ENCODE data around the gene ANKRD18B.
"Not testable (repeated sequence)": the region's sequence is repeated elsewhere in the genome, so short reads cannot be mapped to it uniquely, and the experiment has no call there.

Gene ANKRD18B

DNA sequence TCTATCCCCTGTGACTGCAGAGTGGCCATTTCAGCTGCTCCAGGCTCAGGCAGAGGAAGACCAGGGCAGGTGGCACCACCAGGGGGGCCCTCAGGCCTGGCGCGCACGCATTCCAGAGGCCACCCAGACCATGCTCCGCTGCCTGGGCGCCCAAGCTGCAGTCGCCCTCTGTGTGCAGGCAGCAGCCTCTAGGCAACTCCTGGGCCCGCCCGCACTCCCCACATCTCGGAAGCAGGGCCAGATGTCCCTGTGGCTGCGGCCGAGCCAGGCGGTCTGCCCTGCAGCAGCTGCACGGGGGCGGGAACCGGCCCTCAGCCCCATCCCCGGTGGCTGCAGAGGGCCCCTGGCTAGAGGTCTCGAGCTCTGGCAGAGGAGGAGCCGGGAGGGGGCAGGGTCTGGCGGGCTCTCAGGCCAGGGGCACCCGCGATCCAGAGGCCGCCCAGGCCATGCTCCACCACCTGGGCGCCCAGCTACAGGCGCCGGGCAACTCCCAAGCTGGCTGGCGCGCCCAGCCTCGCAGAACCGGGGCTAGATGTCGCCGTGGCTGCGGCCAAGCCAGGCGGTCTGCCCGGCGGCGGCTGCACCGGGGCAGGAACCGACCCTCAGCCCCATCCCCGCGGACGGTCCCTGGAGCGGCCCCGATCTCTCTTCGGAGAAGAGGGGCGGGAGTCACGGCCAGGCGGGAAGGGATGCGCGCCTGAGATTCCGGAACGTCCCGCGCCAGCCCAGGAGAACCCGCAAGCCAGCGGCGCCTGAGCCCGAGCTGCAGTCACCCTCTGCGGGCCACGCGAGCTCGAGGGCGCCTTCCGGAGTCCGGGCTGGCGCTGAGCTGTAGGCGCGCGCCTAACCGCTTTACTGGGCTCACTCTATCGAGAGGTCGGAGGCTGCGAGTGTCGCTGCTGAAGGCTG lies at the start of gene ANKRD18B:
Gene ANKRD18B, plus strand, starts transcription at position 855 of the 909 bp plus-strand sequence. CDS start 239 bp downstream, outside the sequence.
- not testable (repeated sequence) for H3F3A ChIP-seq (ENCODE audit: insufficient read depth, low read length); H3K27me3 ChIP-seq (replicated peaks; ENCODE audit: insufficient read depth, low read length); H4K20me1 ChIP-seq (ENCODE audit: insufficient read depth, low read length); H3K9me3 ChIP-seq (replicated peaks; ENCODE audit: insufficient read depth, low read length); H3K9me2 ChIP-seq (replicated peaks; ENCODE audit: insufficient read depth, low read length); H3K36me3 ChIP-seq (replicated peaks; ENCODE audit: insufficient read depth, low read length); H3K4me1 ChIP-seq (ENCODE audit: low read length); H3K79me2 ChIP-seq (ENCODE audit: low read length)
- H3K9ac ChIP-seq (ENCODE audit: low read length), result peak within 1 kb of the TSS; percentile 70
- peak within 1 kb of the TSS; percentile 72 for H3K4me3 ChIP-seq (ENCODE audit: low read length)
- TF ChIP-seq, protein P1, sequence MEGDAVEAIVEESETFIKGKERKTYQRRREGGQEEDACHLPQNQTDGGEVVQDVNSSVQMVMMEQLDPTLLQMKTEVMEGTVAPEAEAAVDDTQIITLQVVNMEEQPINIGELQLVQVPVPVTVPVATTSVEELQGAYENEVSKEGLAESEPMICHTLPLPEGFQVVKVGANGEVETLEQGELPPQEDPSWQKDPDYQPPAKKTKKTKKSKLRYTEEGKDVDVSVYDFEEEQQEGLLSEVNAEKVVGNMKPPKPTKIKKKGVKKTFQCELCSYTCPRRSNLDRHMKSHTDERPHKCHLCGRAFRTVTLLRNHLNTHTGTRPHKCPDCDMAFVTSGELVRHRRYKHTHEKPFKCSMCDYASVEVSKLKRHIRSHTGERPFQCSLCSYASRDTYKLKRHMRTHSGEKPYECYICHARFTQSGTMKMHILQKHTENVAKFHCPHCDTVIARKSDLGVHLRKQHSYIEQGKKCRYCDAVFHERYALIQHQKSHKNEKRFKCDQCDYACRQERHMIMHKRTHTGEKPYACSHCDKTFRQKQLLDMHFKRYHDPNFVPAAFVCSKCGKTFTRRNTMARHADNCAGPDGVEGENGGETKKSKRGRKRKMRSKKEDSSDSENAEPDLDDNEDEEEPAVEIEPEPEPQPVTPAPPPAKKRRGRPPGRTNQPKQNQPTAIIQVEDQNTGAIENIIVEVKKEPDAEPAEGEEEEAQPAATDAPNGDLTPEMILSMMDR (IDR thresholded peaks at IDR 0.05; ENCODE audit: low read length), result peak; percentile 56
- peak within 1 kb of the TSS; percentile 79 for H3K4me2 ChIP-seq (ENCODE audit: low read depth, low read length)
- H2AFZ ChIP-seq (ENCODE audit: low read length), result peak within 1 kb of the TSS; percentile 91
- DNase-seq, result peak; percentile 91
- H3K27ac ChIP-seq (ENCODE audit: low read length), result peak within 1 kb of the TSS; percentile 61; the same call in 1 of the 2 replicates

DNA sequence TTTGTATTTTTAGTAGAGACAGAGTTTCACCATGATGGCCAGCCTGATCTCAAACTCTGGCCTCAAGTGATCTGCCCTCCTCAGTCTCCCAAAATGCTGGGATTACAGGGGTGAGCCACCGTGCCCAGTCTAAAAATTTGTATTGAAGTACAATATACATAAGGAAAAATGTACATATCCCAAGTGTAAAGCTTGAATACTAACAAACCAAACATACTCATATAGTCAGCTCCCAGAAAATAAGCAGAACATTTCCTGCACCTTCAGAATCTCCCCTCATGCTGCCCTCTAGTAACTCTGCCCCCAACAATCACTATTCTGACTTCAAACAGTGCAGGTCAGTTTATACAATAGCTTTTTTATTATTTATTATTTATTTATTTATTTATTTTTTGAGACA lies 48.7 kb upstream of the ANKRD18B start:
- Histone ChIP-seq H3F3A (ENCODE audit: insufficient read depth, low read length) (no peaks in the 10 kb centered on the region), H3K9me3 (replicated peaks; ENCODE audit: insufficient read depth, low read length) (no peaks in the 10 kb centered on the region), H3K27ac (ENCODE audit: low read length) (no peak overlapping the region), H3K9me2 (replicated peaks; ENCODE audit: insufficient read depth, low read length) (no peaks in the 10 kb centered on the region), H3K79me2 (ENCODE audit: low read length) (peaks cover 34% of the 10 kb centered on the region), H3K4me2 (ENCODE audit: low read depth, low read length) (no peak overlapping the region), H3K36me3 (replicated peaks; ENCODE audit: insufficient read depth, low read length) (0 out of 2 replicates have a peak, but pooled peaks cover 6% of the 10 kb centered on the region), H3K9ac (ENCODE audit: low read length) (no peak overlapping the region), H2AFZ (ENCODE audit: low read length) (no peak overlapping the region), H3K27me3 (replicated peaks; ENCODE audit: insufficient read depth, low read length) (no peaks in the 10 kb centered on the region), H3K4me3 (ENCODE audit: low read length) (no peak overlapping the region), H3K4me1 (ENCODE audit: low read length) (peaks cover 13% of the 10 kb centered on the region), H4K20me1 (ENCODE audit: insufficient read depth, low read length) (no peaks in the 10 kb centered on the region)
- TF ChIP-seq EZH2phosphoT487 (IDR thresholded peaks at IDR 0.05; ENCODE audit: low read length) (no peak), EZH2 (optimal IDR thresholded peaks at IDR 0.05; ENCODE audit: low read depth, low read length) (no peak)
- TF ChIP-seq, protein P1 (IDR thresholded peaks at IDR 0.05; ENCODE audit: low read length), result no peak
- no peak for DNase-seq

DNA sequence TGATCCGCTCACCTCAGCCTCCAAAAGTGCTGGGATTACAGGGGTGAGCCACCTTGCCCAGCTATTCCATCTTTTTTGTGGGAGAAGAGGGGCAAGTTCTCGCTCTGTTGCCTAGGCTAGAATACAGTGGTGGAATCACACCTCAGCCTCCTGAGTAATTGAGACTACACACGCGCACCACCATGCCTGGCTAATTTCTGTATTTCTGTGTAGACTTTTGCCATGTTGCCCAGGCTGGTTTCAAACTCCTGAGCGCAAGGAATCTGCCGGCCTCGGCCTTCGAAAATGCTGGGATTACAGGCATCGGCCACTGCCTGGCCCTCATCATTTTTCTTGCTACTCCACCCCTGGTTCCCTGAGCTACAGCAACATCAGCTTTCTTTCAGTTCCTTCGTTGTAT lies 47.5 kb upstream of the ANKRD18B start:
- H3K79me2 ChIP-seq (ENCODE audit: low read length), result peaks cover 26% of the 10 kb centered on the region
- no peaks in the 10 kb centered on the region for H3F3A ChIP-seq (ENCODE audit: insufficient read depth, low read length)
- no peak for TF ChIP-seq EZH2 (optimal IDR thresholded peaks at IDR 0.05; ENCODE audit: low read depth, low read length)
- TF ChIP-seq, protein P1 (IDR thresholded peaks at IDR 0.05; ENCODE audit: low read length), result no peak
- no peak for TF ChIP-seq EZH2phosphoT487 (IDR thresholded peaks at IDR 0.05; ENCODE audit: low read length)

More for the DNA sequence above, 47.5 kb upstream of the ANKRD18B start:
- DNase-seq, result no peak
- Histone ChIP-seq H3K27me3 (replicated peaks; ENCODE audit: insufficient read depth, low read length) (no peaks in the 10 kb centered on the region), H3K27ac (ENCODE audit: low read length) (no peak overlapping the region), H3K9me3 (replicated peaks; ENCODE audit: insufficient read depth, low read length) (no peaks in the 10 kb centered on the region), H4K20me1 (ENCODE audit: insufficient read depth, low read length) (no peaks in the 10 kb centered on the region), H3K4me2 (ENCODE audit: low read depth, low read length) (no peak overlapping the region), H3K36me3 (replicated peaks; ENCODE audit: insufficient read depth, low read length) (0 out of 2 replicates have a peak, but pooled peaks cover 6% of the 10 kb centered on the region), H2AFZ (ENCODE audit: low read length) (no peak overlapping the region), H3K9me2 (replicated peaks; ENCODE audit: insufficient read depth, low read length) (no peaks in the 10 kb centered on the region), H3K4me3 (ENCODE audit: low read length) (no peak overlapping the region), H3K4me1 (ENCODE audit: low read length) (peaks cover 13% of the 10 kb centered on the region), H3K9ac (ENCODE audit: low read length) (no peak overlapping the region)
